HG03460 (cell line): Measurements from ENCODE around the gene MARCHF10.

ENCODE experiments used
- ATAC-seq: cut with Tn5 transposase; IDR thresholded peaks from one replicate; pipeline ENCODE4 v1.9.1; 2021; ENCODE audit not compliant: unreplicated experiment

The MARCHF10 gene

DNA sequence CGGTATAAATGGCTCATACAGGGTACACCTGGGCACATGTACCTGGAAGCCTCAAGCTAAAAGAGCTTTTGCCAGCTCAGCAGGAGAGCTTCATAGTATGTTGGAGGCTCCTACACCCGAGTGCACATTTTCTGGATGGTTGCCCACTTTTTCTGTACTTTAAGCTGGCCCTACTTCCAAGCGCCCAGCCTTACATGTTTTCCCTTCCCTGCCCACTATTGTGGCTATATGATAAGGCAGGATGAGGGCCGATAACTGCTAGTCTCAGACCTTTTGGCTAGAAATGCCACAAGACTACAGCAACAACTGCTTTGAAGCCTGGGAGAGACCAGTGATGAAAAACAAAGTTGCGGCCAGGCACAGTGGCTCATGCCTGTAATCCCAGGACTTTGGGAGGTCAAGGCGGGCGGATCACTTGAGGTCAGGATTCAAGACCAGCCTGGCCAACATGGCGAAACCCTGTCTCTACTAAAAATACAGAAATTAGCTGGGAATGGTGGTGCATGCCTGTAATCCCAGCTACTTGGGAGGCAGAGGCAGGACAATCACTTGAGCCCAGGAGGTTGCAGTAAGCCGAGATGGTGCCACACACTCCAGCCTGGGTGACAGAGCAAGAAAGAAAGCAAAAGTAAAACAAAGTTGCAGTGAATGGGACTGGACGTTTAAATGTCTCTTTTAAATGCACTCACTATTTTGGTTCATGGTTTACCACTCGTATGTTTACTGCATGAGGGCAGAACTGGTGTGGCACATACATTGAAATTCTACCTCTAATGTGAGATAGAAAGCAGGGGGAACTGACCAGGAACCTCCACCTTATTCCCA is 14.2 kb upstream of the MARCHF10 start:
- ATAC-seq = no peak

DNA sequence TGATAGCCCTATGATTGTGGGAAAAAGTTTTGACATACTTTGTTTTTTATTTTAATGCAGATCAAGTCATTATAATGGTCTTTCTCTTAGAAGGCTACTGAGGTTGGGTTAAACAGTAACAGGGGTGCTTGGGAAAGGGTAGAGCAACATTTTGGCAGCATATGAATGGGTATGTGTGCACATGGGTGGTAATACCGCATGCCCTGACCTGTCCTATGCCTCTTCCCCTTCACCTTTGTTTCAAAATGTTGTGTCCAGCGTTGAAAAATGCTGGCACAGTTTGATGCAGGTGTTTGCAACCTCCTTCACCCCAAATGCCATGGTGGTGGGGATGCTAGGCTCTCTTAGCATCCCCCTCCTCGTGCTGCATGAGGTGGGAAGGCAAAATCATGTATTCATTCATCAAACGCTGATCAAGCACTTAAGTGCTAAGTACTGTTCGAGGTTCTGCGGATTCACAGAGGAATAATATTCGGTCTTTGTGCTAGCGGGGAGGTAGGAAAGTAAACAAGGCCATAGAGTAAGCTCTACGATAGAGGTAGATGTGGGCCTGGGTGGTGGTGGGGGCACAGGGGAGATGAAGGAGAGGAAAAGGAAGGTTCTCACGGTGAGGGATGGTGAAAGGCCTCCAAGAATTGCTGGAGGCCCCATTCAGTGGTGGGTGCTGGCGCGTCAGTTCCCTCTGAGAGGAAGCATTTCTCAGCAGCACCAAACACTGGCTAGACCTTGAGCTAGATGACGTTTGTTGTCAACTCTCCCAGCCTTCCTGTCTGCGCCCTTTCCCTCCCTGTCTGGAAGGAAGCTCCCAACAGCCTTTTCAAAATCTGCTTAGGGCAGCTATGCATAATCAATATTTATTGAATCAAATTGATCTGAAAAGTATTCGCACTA is 13.3 kb upstream of the MARCHF10 start:
- ATAC-seq = no peak

DNA sequence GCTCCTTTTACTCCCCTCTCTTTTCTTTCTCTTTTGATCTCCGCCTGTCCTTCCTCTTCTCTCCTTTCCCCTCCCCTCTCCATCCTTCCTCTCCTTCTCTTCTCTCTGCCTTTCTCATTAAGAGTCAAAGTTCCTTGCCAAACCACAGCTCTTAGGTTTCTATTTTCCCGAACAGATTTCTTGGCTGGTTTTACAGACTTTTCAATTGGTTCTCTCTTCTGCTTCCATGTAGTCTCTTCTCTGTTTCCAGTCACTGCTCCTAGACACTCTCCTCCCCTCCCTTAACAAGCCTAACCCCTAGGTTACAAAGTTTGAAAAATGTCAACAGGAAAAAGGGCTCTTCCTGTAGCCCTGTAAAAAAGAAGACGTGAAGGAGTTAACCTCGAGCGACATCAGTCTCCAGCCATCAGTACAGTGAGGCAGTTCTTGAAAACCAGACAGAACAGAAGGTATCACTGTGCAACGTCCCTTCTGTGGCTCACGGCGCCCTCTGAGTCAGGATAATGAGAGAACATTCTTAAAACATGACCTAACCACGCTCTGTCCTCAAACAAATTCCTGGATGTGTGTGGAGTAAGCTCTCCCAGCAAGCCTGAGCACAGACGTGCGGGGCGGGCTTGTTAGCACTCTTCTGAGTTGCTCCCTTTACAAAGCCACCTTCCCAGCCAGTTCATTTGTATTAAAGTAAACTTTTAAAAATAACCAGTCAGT is 11.6 kb upstream of the MARCHF10 start:
- ATAC-seq = no peak

DNA sequence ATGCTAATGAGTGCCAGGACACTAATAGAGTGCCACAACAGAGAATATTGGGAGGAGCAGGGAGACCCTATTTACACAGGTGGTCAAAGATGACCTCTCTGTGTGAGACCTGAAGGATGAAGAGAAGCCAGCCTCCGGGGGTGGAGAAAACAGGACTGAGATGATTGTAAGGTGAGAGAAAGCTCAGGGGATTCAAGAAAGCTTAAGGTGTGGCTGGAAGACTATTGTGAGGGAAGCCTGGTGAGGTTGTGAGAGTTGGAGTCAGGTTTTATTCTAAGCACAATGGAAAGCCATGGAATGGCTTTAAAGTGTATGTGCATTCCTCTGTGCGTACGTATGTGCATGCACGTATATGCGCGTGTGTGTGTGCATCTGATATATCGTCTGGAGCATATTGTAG is 10.4 kb upstream of the MARCHF10 start:
- ATAC-seq = no peak

DNA sequence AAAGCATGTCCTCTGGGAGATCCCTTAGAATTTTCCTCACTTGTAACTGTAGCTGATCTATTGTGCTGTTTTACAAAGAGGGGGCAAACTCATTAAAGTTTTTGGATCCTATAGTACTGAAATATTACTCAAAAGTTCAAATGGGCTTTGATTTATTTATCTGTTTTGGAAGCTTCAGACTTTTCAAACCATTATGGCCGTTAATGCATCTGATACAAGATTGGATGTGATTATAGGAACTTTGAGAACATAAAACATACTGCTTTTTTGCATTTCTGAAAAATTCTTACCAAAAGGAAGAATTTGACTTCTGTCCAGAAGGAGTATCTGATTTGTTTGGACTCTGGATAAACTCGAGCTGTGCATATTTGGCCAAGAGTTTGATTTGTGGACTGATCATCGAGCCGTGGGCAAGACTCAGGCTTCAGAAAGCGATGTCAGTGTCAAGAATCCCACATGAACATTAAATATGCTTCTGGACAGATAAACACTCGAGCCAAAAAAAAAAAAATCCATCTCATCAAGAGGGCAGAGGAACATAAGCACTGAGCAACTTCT is 8.2 kb upstream of the MARCHF10 start:
- no peak for ATAC-seq

DNA sequence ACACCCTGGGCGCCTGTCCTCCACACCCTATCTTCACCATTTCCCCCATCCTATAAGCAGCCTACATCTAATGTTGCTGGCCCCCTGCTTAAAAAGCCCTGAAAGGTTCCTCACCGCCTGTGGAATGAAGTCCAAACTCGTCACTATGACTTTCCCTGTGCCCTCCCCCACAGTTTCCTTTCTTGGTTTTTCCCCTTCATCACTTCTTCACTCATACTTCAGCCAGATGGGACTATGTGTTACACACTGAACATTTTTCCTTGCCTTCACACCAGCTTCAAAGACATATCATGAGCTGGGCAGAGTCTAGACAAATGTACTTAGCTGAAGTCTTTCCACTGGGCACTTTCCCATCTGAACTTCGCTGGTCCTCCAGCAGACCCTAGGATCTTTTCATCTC is 1.5 kb upstream of the MARCHF10 start:
- no peak for ATAC-seq

DNA sequence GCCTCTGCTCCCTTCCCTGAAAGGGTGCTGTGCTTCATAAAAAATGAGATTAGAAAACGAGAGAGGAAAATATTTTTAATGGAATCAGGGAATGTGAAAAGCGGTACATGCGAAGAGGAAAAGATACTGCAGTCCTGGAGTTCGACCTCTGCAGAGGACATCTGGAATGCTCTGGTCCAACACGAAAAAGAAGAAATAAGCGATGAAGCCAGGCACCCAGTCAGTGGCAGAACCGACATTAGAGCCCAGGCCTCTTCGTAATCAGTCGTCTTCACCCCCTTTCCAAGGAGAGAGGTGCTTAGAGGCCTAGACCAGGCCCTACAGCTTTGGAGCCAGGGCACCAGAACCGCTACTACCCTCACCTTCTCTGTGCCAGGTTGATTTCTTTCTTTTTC is 459 bp upstream of the MARCHF10 start:
- no peak for ATAC-seq

DNA sequence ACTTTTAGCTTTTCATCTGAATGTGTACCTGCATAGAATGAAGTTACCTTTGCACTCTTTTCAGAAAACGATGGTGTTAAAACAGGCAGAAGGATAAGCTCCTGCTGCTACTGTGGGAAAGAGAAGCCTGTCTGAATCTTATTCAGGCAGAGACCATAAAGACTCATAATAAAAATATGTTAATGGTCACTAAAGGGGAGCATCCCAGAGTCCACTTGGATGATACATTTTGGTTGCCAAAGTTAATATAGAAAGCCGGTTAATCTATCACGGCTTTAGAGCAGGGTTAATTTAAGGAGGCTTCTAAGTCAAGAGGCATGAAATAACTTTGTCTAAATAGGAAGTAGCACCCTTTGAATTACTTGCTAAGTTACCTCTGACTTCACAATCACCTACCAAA is 2.9 kb downstream of the MARCHF10 start:
- no peak for ATAC-seq

DNA sequence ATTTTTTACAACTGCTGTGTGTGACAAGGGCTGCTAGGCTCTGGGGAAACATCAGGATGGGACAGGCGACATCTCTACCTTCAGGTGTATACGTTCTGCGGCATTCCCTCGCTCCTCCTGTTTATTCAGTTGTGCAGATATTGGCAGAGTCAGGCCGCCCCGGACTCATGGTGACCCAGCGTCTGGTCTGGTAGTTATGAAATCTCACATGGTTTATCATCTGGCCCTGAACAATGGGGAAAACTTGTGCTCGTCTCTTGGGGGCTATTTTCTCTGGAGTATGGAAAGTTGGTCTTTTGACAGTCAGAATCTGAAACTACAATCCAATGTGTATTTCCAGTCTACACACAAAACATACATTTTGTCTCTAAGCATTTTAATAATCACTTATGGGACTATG is 3.3 kb downstream of the MARCHF10 start:
- ATAC-seq = no peak

DNA sequence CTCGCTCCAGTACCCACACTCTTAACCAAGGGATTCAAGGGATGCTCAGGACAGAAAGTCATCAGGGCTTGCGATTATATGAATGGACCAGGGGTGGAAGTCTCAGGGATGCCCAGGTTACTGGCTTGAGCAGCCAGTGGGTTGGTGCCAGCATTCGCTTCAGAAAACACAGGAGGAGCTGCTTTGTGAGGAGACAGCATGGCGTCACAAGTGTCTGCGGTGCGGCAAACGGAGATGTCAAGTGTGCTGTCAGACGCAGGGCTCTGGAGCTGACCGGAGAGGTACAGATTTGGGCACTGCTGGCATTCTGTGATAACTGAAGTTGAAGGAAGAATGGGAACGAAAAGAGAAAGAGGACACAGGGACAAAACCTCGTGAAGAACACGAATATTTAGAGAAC is 4.1 kb downstream of the MARCHF10 start:
- no peak for ATAC-seq

DNA sequence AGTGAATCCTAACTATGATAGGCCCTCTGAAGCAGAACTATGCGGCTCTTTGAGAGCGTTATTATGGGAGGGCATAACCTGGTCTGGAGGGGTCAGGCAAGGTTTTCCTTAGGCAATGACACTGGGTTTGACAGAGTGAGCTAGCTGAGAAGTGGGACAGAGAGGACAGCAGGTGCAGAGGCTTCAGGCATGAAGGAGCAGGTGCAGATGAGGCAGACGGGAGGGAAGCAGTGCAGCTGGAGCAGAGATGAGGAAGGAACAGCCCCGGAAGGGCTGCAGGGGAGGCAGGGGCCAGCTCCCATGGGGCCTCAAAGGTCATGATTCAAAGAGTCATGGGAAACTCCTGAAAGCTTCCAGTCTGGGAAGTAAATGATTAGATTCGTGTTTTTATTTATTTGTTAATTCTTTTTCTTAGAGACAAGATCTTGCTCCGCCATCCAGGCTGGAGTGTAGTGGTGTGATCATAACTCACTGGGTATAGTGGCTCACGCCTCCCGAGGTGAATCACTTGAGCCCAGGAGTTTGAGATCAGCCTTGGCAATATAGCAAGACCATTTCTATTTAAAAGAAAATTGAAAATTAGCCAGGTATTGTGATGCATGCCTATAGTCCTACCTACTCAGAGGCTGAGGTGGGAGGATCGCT is 5.4 kb downstream of the MARCHF10 start:
- no peak for ATAC-seq

DNA sequence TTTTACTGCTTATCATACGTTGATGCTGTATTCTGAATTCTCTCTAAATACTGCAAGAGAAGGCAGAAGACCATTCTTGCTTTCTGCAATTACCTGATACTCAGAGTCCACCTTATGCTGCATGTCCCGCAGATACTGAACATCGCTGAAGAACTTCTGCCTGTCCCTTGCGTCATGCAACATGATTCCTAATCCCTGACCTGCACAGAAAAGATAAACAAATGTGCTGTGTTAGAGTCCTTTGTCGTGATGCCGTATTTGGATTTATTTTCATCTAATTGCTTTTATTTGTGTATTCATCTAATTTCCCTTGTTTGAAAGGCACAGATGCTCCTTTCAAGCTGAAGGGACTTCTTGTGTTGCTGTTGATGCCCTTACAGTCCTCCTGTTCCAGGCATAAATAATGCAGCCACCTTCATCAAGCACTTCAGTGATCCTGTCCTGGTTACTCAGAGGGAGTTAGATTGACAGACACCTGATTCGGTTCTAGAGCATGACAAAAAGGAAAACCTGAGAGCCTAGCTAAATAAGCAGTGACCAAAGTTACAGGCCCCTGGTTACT is 6.5 kb downstream of the MARCHF10 start:
- no peak for ATAC-seq

DNA sequence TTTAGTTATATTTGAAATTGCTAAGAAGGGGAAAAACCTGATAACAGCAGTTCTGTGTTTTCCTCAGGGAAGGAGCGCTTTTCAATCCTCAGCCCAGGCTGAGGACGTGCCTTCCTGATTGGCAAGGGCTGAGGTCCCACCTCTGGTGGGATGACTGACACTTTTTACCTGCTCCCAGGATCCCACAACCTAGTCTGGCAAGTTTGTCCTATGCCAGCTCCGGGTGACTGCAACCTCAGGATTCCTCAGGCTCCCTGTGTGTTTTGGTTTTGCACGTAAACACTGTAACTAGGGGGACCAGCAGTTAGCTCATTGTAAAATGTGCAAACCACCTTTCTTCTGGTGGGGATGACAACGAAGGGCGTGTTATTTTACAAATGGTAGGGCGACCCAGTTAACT is 7.5 kb downstream of the MARCHF10 start:
- no peak for ATAC-seq

DNA sequence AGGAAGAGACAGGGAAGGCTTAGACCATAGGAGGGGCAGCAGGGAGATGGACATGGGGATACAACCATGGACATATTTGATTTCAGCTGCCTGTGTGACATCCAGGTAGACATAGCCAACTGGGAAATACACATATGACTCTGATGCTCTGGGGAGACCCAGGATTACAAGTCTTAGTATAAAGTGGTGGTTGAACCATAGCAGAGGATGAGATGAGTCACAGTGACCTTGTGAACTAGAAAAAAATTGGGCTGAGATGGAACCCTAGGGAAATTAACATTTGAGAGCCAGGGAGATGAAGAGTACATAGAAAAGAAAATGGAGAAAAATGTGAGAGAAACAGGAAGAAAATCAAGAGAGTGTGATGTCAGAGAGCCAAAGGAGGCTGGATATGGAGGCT is 10.2 kb downstream of the MARCHF10 start:
- ATAC-seq = no peak

DNA sequence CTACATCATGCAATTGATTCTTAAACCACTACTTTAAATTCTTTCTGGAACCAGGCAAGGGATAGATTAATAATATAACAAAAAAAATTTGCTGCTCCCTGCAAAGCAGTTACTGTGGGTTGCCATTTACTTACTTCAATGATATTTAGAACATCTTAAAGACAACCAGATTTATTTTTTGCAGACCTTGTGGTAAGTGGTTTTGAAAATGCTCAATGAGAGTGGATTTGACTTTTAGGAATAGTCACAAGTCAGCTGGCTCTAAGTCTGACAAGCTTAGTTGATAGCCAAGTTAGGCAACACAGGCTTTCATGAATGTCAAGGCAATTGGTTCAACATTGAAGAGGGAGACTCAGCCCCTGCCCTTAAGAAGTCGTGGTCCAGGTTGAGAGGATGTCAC is 11.8 kb downstream of the MARCHF10 start:
- ATAC-seq = no peak

DNA sequence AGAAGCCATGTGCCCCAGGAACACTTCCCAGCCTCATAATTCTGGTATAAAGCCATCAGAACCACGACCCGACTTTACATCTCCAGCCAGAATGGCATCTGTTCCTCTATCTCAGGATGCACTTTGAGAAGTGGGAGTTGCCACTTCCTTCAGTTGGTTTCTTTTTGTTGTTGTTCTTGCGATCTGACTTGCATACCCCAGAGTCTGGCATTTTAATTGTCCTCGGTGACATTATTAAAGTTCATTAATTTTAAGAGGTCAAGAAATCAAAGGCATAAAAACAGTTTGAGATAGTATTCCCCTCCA is 13.5 kb downstream of the MARCHF10 start:
- no peak for ATAC-seq

DNA sequence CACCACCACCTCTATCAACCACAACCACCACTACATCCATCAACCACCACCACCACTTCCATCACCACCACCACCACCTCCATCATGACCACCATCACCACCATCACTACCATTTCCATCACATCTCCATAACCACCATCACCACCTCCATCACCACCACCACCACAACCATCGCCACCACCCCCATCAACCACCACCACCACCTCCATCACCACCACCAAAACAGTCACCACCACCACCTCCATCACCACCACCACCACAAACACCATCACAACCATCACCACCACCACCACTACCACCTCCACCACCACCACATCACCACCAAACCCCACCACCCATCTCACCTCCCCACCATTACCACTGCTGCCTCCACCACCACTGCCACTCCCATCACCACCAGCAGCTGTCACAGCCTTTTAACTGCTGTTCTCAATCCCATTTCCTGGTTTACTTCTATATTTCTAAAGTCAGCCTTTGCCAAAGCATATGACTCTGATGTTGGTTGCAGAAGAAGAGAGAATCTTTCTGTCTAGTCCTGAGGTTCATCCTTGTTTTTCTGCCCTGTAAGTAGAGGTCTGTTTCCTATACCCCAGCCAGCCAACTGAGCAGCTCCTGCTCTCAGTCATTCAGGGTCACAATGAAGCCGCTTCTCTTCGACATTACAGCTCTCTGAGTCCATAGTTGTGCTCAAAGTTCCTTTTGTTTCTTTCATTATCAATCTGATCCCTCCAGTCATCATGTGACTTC is 14.0 kb downstream of the MARCHF10 start:
- ATAC-seq = no peak

DNA sequence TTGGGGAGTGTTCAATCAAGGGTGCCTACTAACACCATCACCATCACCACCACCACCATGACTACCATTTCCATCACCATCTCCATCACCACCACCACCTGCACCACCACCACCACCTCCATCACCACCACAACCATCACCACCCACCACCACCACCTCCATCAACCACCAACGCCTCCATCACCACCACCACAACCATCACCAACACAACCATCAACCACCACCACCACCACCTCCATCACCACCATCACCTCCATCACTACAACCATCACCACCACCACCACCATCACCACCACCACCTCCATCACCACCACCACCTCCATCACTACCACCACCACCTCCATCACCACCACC is 15.7 kb downstream of the MARCHF10 start:
- ATAC-seq = no peak

DNA sequence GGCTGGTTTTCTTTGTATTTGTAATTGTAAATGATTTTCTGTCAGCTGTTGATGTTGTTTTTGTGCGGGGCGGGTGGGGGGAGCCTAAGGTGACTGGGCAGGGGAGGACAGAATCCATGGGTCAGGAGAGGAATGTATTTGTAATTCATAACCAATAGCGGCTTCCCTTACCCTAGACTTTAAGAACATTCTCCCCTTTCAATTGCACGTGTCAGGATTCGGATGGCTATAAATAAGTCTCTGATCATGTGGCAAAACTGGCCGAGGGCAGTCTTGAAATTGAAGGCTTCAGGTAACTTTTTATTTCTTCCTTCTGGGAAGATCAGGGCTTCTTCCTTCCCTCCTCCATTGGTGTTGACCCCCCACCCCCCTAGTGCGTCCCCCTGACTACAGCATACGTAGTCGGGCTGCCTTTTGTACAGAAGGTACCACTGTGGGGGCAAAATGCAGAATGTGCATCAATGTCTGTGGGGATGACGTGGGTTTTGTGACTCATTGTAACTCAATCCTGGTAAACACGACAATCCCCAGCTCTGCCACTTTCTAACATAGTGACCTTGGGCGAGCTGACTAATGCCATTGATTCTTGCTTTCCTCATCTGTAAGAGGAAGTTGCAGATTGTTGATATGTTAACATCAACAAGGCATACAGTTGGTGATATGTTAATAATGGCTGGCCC is 16.2 kb downstream of the MARCHF10 start:
- no peak for ATAC-seq
